Measurements from ENCODE around the gene C7orf57.

The C7orf57 gene

DNA sequence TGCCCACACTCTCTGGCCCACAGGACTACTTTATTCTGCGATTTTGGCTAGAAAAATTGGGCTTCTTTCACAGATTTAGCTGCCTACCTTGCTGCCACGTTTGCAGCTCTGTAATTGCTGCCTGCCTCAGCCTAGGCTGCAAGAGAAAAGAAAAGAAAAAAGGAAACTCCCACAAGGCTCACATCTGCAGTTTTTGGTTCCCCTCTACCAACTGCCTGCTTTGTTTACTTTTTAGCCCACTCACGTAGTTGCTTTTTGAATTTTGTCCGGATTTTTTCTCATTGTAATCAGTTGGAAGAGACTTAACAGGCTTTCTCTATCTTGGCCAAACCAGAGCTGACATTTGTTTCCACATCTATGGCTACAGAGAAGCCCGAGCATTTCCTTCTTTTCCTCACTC lies 30.7 kb upstream of the C7orf57 start:
- DNase-seq (ENCODE audit: low spot score) (no peak), ATAC-seq (ENCODE audit: low read depth) (no peak)
- H3K4me3 ChIP-seq (ENCODE audit: severe bottlenecking), result no peak overlapping the region

GRCh38 chr7:48006866-48007265 lies 28.5 kb upstream of the C7orf57 start:
- Histone ChIP-seq H3K36me3 (ENCODE audit: low read depth) (no peaks in the 10 kb centered on the region), H3K27me3 (ENCODE audit: insufficient read depth, poor library complexity, severe bottlenecking) (no peaks in the 10 kb centered on the region), H3K9me3 (ENCODE audit: severe bottlenecking) (no peaks in the 10 kb centered on the region), H3K27ac (ENCODE audit: poor library complexity, severe bottlenecking) (no peak overlapping the region), H3K4me1 (ENCODE audit: insufficient read depth, poor library complexity, severe bottlenecking) (no peaks in the 10 kb centered on the region), H3K4me3 (ENCODE audit: severe bottlenecking) (no peak overlapping the region)
- DNase-seq (ENCODE audit: low spot score) (no peak), ATAC-seq (ENCODE audit: low read depth) (no peak)
- TF ChIP-seq CTCF (IDR thresholded peaks at IDR 0.05; ENCODE audit: poor library complexity, severe bottlenecking), result no peak

More for the DNA sequence above, 30.7 kb upstream of the C7orf57 start:
- Histone ChIP-seq H3K27me3 (ENCODE audit: insufficient read depth, poor library complexity, severe bottlenecking) (no peaks in the 10 kb centered on the region), H3K9me3 (ENCODE audit: severe bottlenecking) (no peaks in the 10 kb centered on the region), H3K4me1 (ENCODE audit: insufficient read depth, poor library complexity, severe bottlenecking) (peaks cover 11% of the 10 kb centered on the region), H3K36me3 (ENCODE audit: low read depth) (no peaks in the 10 kb centered on the region), H3K27ac (ENCODE audit: poor library complexity, severe bottlenecking) (no peak overlapping the region)
- TF ChIP-seq CTCF (IDR thresholded peaks at IDR 0.05; ENCODE audit: poor library complexity, severe bottlenecking), result no peak

GRCh38 chr7:48009257-48009656 lies 26.1 kb upstream of the C7orf57 start:
- ATAC-seq (ENCODE audit: low read depth) (no peak), DNase-seq (ENCODE audit: low spot score) (no peak)
- H3K27me3 ChIP-seq (ENCODE audit: insufficient read depth, poor library complexity, severe bottlenecking), result no peaks in the 10 kb centered on the region
- H3K4me3 ChIP-seq (ENCODE audit: severe bottlenecking), result no peak overlapping the region
- H3K4me1 ChIP-seq (ENCODE audit: insufficient read depth, poor library complexity, severe bottlenecking), result no peaks in the 10 kb centered on the region
- no peak overlapping the region for H3K27ac ChIP-seq (ENCODE audit: poor library complexity, severe bottlenecking)
- no peak for TF ChIP-seq CTCF (IDR thresholded peaks at IDR 0.05; ENCODE audit: poor library complexity, severe bottlenecking)
- H3K9me3 ChIP-seq (ENCODE audit: severe bottlenecking), result no peaks in the 10 kb centered on the region
- H3K36me3 ChIP-seq (ENCODE audit: low read depth), result no peaks in the 10 kb centered on the region

- no peak for ATAC-seq (ENCODE audit: low read depth)
- DNase-seq (ENCODE audit: low spot score), result no peak
- Histone ChIP-seq H3K4me3 (ENCODE audit: severe bottlenecking) (no peak overlapping the region), H3K27me3 (ENCODE audit: insufficient read depth, poor library complexity, severe bottlenecking) (no peaks in the 10 kb centered on the region), H3K36me3 (ENCODE audit: low read depth) (no peaks in the 10 kb centered on the region), H3K9me3 (ENCODE audit: severe bottlenecking) (no peaks in the 10 kb centered on the region), H3K27ac (ENCODE audit: poor library complexity, severe bottlenecking) (no peak overlapping the region), H3K4me1 (ENCODE audit: insufficient read depth, poor library complexity, severe bottlenecking) (no peaks in the 10 kb centered on the region)
- TF ChIP-seq CTCF (IDR thresholded peaks at IDR 0.05; ENCODE audit: poor library complexity, severe bottlenecking), result no peak
Measured at GRCh38 chr7:48009954-48010353, 25.4 kb upstream of the C7orf57 start.

DNA sequence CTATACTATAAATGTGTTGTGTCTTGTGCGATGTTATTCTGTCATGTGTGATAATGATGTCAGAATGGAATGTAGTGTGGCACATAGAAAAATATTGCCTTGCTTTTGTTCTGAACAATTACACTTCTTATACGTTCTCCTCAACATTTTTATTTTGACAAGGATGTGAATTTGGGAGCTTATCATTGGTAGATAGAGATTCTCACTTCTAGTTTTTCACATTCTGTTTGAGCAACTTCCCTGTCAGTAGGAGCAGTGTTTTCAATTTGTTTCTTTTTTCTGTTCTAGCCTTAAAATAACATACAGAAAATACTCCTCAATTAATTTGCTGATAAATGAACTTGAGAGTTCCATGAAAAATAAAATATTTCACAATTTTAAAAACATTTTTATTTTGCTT lies 24.0 kb upstream of the C7orf57 start:
- ATAC-seq (ENCODE audit: low read depth) (no peak), DNase-seq (ENCODE audit: low spot score) (no peak)
- H3K4me1 ChIP-seq (ENCODE audit: insufficient read depth, poor library complexity, severe bottlenecking), result no peaks in the 10 kb centered on the region
- no peaks in the 10 kb centered on the region for H3K36me3 ChIP-seq (ENCODE audit: low read depth)
- H3K9me3 ChIP-seq (ENCODE audit: severe bottlenecking), result no peaks in the 10 kb centered on the region
- no peak overlapping the region for H3K27ac ChIP-seq (ENCODE audit: poor library complexity, severe bottlenecking)
- H3K27me3 ChIP-seq (ENCODE audit: insufficient read depth, poor library complexity, severe bottlenecking), result no peaks in the 10 kb centered on the region
- H3K4me3 ChIP-seq (ENCODE audit: severe bottlenecking), result no peak overlapping the region
- no peak for TF ChIP-seq CTCF (IDR thresholded peaks at IDR 0.05; ENCODE audit: poor library complexity, severe bottlenecking)
